Body of pancreas (tissue), 4 donors: ENCODE measurements around the gene DUSP5.

Experiments used
- POLR2A ChIP-seq, 3 donors: fragments of 450-650 bp; IDR thresholded peaks; one replicate each; pipeline ENCODE4 v1.6.1; 2016; ENCODE audit warnings: antibody characterized with exemption in 3 of 3, mild to moderate bottlenecking in 2 of 3
- TF ChIP-seq, protein P1 (sequence below), 7 experiments: fragments of 450-650 bp in 4 of 7; fragments of 200-600 bp in 3 of 7; sonication (generic) in 3 of 7; IDR thresholded peaks; one replicate each; pipeline ENCODE4 v1.5.1; 2016 to 2019; ENCODE audit warnings: antibody characterized with exemption in 7 of 7

DNA sequence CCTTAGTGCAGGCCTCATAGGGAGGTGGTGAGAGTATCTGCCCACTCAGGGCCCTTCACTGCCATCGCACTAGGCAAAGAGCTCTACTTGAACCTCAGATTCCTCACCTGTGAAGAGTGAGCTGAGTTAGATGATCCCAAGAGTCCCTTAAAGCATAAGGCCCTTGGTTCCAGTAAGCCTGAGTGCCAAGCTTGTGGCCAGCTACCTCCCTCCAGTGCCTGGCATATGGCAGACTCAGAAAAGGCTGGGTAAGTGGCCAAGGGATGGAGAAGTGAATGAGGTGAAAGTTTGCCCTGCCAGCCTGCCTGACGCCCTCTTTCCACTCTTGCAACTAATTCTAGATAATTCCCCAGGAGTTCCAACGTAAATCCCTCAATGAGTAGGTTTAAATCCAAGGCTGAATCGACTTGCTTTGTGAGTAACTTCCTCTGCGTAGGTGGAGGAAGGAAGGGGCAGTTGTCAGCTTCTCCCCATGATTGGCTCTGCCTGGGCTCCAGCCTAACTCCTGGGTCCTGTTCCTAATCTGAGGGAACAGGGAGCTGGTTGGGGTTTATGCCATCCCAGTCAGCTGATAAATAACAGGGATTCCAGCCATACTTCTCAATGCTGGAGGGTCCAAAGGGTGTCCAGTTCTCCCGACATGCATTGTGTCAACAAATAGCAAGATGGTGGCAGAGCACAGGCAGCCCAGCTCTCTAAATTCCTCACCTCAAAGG is 14.2 kb downstream of the DUSP5 start:
- no peak for TF ChIP-seq POLR2A (IDR thresholded peaks at IDR 0.05)
- TF ChIP-seq, protein P1, sequence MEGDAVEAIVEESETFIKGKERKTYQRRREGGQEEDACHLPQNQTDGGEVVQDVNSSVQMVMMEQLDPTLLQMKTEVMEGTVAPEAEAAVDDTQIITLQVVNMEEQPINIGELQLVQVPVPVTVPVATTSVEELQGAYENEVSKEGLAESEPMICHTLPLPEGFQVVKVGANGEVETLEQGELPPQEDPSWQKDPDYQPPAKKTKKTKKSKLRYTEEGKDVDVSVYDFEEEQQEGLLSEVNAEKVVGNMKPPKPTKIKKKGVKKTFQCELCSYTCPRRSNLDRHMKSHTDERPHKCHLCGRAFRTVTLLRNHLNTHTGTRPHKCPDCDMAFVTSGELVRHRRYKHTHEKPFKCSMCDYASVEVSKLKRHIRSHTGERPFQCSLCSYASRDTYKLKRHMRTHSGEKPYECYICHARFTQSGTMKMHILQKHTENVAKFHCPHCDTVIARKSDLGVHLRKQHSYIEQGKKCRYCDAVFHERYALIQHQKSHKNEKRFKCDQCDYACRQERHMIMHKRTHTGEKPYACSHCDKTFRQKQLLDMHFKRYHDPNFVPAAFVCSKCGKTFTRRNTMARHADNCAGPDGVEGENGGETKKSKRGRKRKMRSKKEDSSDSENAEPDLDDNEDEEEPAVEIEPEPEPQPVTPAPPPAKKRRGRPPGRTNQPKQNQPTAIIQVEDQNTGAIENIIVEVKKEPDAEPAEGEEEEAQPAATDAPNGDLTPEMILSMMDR (IDR thresholded peaks at IDR 0.05): no peak
